Loucy (cell line): ENCODE data around the gene TTC29.
"Not testable (repeated sequence)": the region's sequence is repeated elsewhere in the genome, so short reads cannot be mapped to it uniquely, and the experiment has no call there.

Experiments
- H2AFZ ChIP-seq: fragments of 200-600 bp; sonication (generic); 2 replicates; pipeline ENCODE4 v1.6.0; 2016; ENCODE audit warnings: antibody characterized with exemption, mild to moderate bottlenecking, low read length, moderate library complexity
- H3F3A ChIP-seq: fragments of 200-600 bp; 2 replicates; pipeline ENCODE4 v1.6.0; 2016; ENCODE audit warnings: antibody characterized with exemption, low read depth, mild to moderate bottlenecking
- H3K27me3 ChIP-seq: fragments of 200-600 bp; sonication (generic); 2 replicates; pipeline ENCODE4 v1.6.1; 2014; ENCODE audit warnings: low read length, mild to moderate bottlenecking; ENCODE audit not compliant: insufficient read depth, poor library complexity, severe bottlenecking
- H3K36me3 ChIP-seq: fragments of 200-600 bp; sonication (generic); 2 replicates; pipeline ENCODE4 v1.6.1; 2016; ENCODE audit warnings: low read length; ENCODE audit not compliant: insufficient read depth
- H3K4me1 ChIP-seq: fragments of 200-600 bp; sonication (generic); 2 replicates; pipeline ENCODE4 v1.5.1; 2014; ENCODE audit warnings: low read length, mild to moderate bottlenecking; ENCODE audit not compliant: insufficient read depth, poor library complexity, severe bottlenecking
- H3K4me2 ChIP-seq: fragments of 200-600 bp; sonication (generic); 2 replicates; pipeline ENCODE4 v1.6.0; 2014; ENCODE audit warnings: antibody characterized with exemption, low read length, low read depth, mild to moderate bottlenecking; ENCODE audit not compliant: poor library complexity, severe bottlenecking
- H3K4me3 ChIP-seq: fragments of 200-600 bp; sonication (generic); 2 replicates; pipeline ENCODE4 v1.5.1; 2014; ENCODE audit warnings: low read length, mild to moderate bottlenecking, mixed read lengths; ENCODE audit not compliant: poor library complexity, severe bottlenecking
- H3K79me2 ChIP-seq: fragments of 200-600 bp; sonication (generic); 2 replicates; pipeline ENCODE4 v1.6.1; 2014; ENCODE audit warnings: low read length; ENCODE audit not compliant: insufficient read depth
- H3K9ac ChIP-seq: fragments of 200-600 bp; sonication (generic); 2 replicates; pipeline ENCODE4 v1.6.0; 2014; ENCODE audit warnings: mild to moderate bottlenecking, low read depth, low read length, moderate library complexity; ENCODE audit not compliant: poor library complexity, severe bottlenecking
- H3K9me2 ChIP-seq: fragments of 200-600 bp; sonication (generic); replicated peaks from 2 replicates; pipeline ENCODE4 v1.6.1; 2016; ENCODE audit warnings: low read depth, low read length, mixed read lengths
- H3K9me3 ChIP-seq: fragments of 200-600 bp; sonication (generic); 2 replicates; pipeline ENCODE4 v1.6.1; 2014; ENCODE audit warnings: mild to moderate bottlenecking, antibody characterized with exemption, low read length, low read depth; ENCODE audit not compliant: insufficient read depth
- H4K20me1 ChIP-seq: fragments of 200-600 bp; sonication (generic); 2 replicates; pipeline ENCODE4 v1.6.0; 2014; ENCODE audit warnings: antibody characterized with exemption, low read length, mild to moderate bottlenecking; ENCODE audit not compliant: insufficient read depth, poor library complexity, severe bottlenecking
- CTCF ChIP-seq: fragments of 200-600 bp; sonication (generic); conservative IDR thresholded peaks from 2 replicates; pipeline ENCODE4 v1.5.1; 2014; ENCODE audit warnings: mild to moderate bottlenecking, antibody characterized with exemption, low read length
- EZH2phosphoT487 ChIP-seq: fragments of 200-600 bp; IDR thresholded peaks from 2 replicates; pipeline ENCODE4 v1.6.1; 2018; ENCODE audit warnings: antibody characterized with exemption, mild to moderate bottlenecking, moderate library complexity, borderline replicate concordance

The TTC29 gene

GRCh38 chr4:146762016-146762415, 183.6 kb downstream of the TTC29 start:
- H2AFZ ChIP-seq, result no peak overlapping the region
- H3K9me3 ChIP-seq, result no peaks in the 10 kb centered on the region
- no peak overlapping the region for H3K4me2 ChIP-seq
- no peak for TF ChIP-seq CTCF
- TF ChIP-seq EZH2phosphoT487, result no peak
- H3K9me2 ChIP-seq, result no peaks in the 10 kb centered on the region
- H4K20me1 ChIP-seq, result no peaks in the 10 kb centered on the region
- H3K27me3 ChIP-seq, result no peaks in the 10 kb centered on the region
- H3K36me3 ChIP-seq, result no peaks in the 10 kb centered on the region
- no peak overlapping the region for H3K9ac ChIP-seq
- H3F3A ChIP-seq, result no peaks in the 10 kb centered on the region
- H3K4me3 ChIP-seq, result no peak overlapping the region
- H3K4me1 ChIP-seq, result no peaks in the 10 kb centered on the region
- H3K79me2 ChIP-seq, result no peaks in the 10 kb centered on the region

GRCh38 chr4:146742416-146742815, 203.2 kb downstream of the TTC29 start:
- H3K4me3 ChIP-seq, result no peak overlapping the region
- no peaks in the 10 kb centered on the region for H3K9me2 ChIP-seq
- H2AFZ ChIP-seq, result no peak overlapping the region
- H3K9ac ChIP-seq, result no peak overlapping the region
- no peaks in the 10 kb centered on the region for H3K79me2 ChIP-seq
- no peaks in the 10 kb centered on the region for H3K9me3 ChIP-seq
- no peaks in the 10 kb centered on the region for H4K20me1 ChIP-seq
- no peaks in the 10 kb centered on the region for H3K4me1 ChIP-seq
- no peaks in the 10 kb centered on the region for H3K27me3 ChIP-seq
- no peaks in the 10 kb centered on the region for H3F3A ChIP-seq
- no peak overlapping the region for H3K4me2 ChIP-seq
- no peak for TF ChIP-seq EZH2phosphoT487
- no peak for TF ChIP-seq CTCF
- no peaks in the 10 kb centered on the region for H3K36me3 ChIP-seq

GRCh38 chr4:146739182-146739581, 206.5 kb downstream of the TTC29 start:
- Histone ChIP-seq H4K20me1 (no peaks in the 10 kb centered on the region), H3K9me3 (no peaks in the 10 kb centered on the region), H3K9ac (no peak overlapping the region), H3K4me3 (no peak overlapping the region), H3K36me3 (no peaks in the 10 kb centered on the region), H2AFZ (no peak overlapping the region), H3K9me2 (no peaks in the 10 kb centered on the region), H3K4me1 (no peaks in the 10 kb centered on the region), H3K79me2 (no peaks in the 10 kb centered on the region), H3K27me3 (no peaks in the 10 kb centered on the region), H3F3A (no peaks in the 10 kb centered on the region), H3K4me2 (no peak overlapping the region)
- TF ChIP-seq CTCF (no peak), EZH2phosphoT487 (no peak)

- not testable (repeated sequence) for H4K20me1 ChIP-seq, H3K9me3 ChIP-seq, H3K9ac ChIP-seq, H3K4me2 ChIP-seq, H3K36me3 ChIP-seq, H3K4me1 ChIP-seq, H3K9me2 ChIP-seq, H3K27me3 ChIP-seq, H2AFZ ChIP-seq, H3K79me2 ChIP-seq, H3F3A ChIP-seq, H3K4me3 ChIP-seq
Measured at GRCh38 chr4:146723519-146723918, 222.1 kb downstream of the TTC29 start.
